HG03342 (cell line): Measurements from ENCODE around the gene HIPK2.

Experiments
- ATAC-seq: cut with Tn5 transposase; IDR thresholded peaks from one replicate; pipeline ENCODE4 v1.9.1; 2021; ENCODE audit warnings: mild to moderate bottlenecking, moderate library complexity; ENCODE audit not compliant: unreplicated experiment

Gene HIPK2

GRCh38 chr7:139783647-139784385, 6.0 kb upstream of the HIPK2 start:
- ATAC-seq = no peak

- ATAC-seq = no peak
These were observed 5.1 kb upstream of the HIPK2 start for GRCh38 chr7:139782932-139783331.

- ATAC-seq = peak; percentile 24
These were observed 486 bp downstream of the HIPK2 start for GRCh38 chr7:139777133-139777891.

GRCh38 chr7:139776486-139777132, 1.2 kb downstream of the HIPK2 start:
- no peak for ATAC-seq

- ATAC-seq = peak; percentile 33
These were observed 1.9 kb downstream of the HIPK2 start for GRCh38 chr7:139775829-139776266.

GRCh38 chr7:139774376-139774775, 3.4 kb downstream of the HIPK2 start:
- ATAC-seq = no peak

- no peak for ATAC-seq
These were observed 4.4 kb downstream of the HIPK2 start for GRCh38 chr7:139773371-139773770.

- no peak for ATAC-seq
These were observed 4.9 kb downstream of the HIPK2 start for GRCh38 chr7:139772873-139773272.

GRCh38 chr7:139772115-139772514, 5.7 kb downstream of the HIPK2 start:
- no peak for ATAC-seq

GRCh38 chr7:139771001-139771956, 6.5 kb downstream of the HIPK2 start:
- no peak for ATAC-seq

GRCh38 chr7:139769761-139770160, 8.0 kb downstream of the HIPK2 start:
- no peak for ATAC-seq

GRCh38 chr7:139769066-139769465, 8.7 kb downstream of the HIPK2 start:
- no peak for ATAC-seq

- no peak for ATAC-seq
These were observed 9.5 kb downstream of the HIPK2 start for GRCh38 chr7:139768249-139768824.

GRCh38 chr7:139767561-139767982, 10.2 kb downstream of the HIPK2 start:
- ATAC-seq = peak; percentile 85

GRCh38 chr7:139765143-139765542, 12.7 kb downstream of the HIPK2 start:
- no peak for ATAC-seq

- no peak for ATAC-seq
These were observed 14.5 kb downstream of the HIPK2 start for GRCh38 chr7:139763330-139763729.

- no peak for ATAC-seq
These were observed 14.9 kb downstream of the HIPK2 start for GRCh38 chr7:139762886-139763285.

- no peak for ATAC-seq
These were observed 19.4 kb downstream of the HIPK2 start for GRCh38 chr7:139758388-139758787.

- ATAC-seq = no peak
These were observed 19.8 kb downstream of the HIPK2 start for GRCh38 chr7:139757968-139758367.

- no peak for ATAC-seq
These were observed 24.1 kb downstream of the HIPK2 start for GRCh38 chr7:139753693-139754111.
